Activated naive CD8-positive, alpha-beta T cell treated with anti-CD3 and anti-CD28 coated beads for 36 hours (primary cell): ENCODE results near the gene PRPF19. TPM values are rescaled to one million over a fixed set of nuclear protein-coding genes. Genes with fewer than 3 reads are reported as not detected.

Experiments used
- DNase-seq: peaks from one replicate; pipeline ENCODE4 v3.0.0; 2021
- H3K27ac Mint-ChIP-seq: one replicate; pipeline ENCODE4 v1.8.0; 2022; ENCODE audit warnings: mild to moderate bottlenecking, moderate library complexity, mixed read lengths
- H3K27me3 Mint-ChIP-seq: one replicate; pipeline ENCODE4 v1.8.0; 2022; ENCODE audit warnings: mild to moderate bottlenecking, mixed read lengths
- H3K36me3 Mint-ChIP-seq: one replicate; pipeline ENCODE4 v1.8.0; 2021; ENCODE audit warnings: mild to moderate bottlenecking, mixed read lengths
- H3K4me1 Mint-ChIP-seq: one replicate; pipeline ENCODE4 v1.8.0; 2021; ENCODE audit warnings: mixed read lengths
- H3K4me3 Mint-ChIP-seq: one replicate; pipeline ENCODE4 v1.8.0; 2022; ENCODE audit warnings: mild to moderate bottlenecking, moderate library complexity, mixed read lengths
- H3K9me3 Mint-ChIP-seq: one replicate; pipeline ENCODE4 v1.8.0; 2022; ENCODE audit warnings: mixed read lengths
- total RNA-seq, 2 experiments: library from RNA; stranded (reverse); gene quantifications; one replicate each; pipeline ENCODE4 v1.2.3, GENCODE V29; 2021

PRPF19 gene
- total RNA-seq, 2 experiments from 2014 or later = 209 to 213 TPM

DNA sequence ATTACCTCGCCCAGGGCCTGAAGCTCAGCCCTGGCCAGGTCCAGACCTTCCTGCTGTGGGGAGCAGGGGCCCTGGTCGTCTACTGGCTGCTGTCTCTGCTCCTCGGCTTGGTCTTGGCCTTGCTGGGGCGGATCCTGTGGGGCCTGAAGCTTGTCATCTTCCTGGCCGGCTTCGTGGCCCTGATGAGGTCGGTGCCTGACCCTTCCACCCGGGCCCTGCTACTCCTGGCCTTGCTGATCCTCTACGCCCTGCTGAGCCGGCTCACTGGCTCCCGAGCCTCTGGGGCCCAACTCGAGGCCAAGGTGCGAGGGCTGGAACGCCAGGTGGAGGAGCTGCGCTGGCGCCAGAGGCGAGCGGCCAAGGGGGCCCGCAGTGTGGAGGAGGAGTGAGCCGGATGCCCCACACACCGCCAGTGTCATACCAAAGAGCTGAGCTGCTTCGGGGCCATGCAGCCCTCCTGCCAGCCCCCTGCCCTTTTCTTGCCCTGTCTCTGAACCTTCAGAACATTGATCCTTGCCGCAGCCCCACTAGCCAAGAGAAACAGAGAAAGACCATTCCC lies 15.5 kb upstream of the PRPF19 start:
- Mint-ChIP-seq H3K9me3 (no peaks in the 10 kb centered on the region), H3K4me3 (no peak overlapping the region), H3K4me1 (peaks cover 33% of the 10 kb centered on the region), H3K36me3 (peaks cover 39% of the 10 kb centered on the region), H3K27me3 (peaks cover 18% of the 10 kb centered on the region), H3K27ac (no peak overlapping the region)
- no peak for DNase-seq

DNA sequence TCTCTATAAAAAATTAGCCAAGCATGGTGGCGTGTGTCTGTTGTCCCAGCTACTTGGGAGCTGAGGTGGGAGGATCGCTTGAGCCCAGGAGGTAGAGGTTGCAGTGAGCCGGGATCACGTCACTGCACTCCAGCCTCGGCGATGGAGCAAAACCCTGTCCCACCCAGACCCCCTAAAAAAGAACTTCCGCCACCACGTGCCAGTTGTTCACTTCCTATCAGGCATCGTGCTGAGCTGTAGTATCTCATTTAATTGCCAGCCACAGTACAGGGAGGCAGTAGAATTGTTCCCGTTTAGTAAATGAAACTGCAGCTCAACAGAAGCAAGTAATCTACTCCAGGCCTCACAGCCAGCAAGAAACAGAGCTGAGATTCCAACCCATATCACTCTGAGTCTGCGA lies 14.9 kb upstream of the PRPF19 start:
- Mint-ChIP-seq H3K9me3 (no peaks in the 10 kb centered on the region), H3K27me3 (peaks cover 18% of the 10 kb centered on the region), H3K27ac (no peak overlapping the region), H3K4me3 (no peak overlapping the region), H3K4me1 (peaks cover 37% of the 10 kb centered on the region), H3K36me3 (peaks cover 39% of the 10 kb centered on the region)
- no peak for DNase-seq

DNA sequence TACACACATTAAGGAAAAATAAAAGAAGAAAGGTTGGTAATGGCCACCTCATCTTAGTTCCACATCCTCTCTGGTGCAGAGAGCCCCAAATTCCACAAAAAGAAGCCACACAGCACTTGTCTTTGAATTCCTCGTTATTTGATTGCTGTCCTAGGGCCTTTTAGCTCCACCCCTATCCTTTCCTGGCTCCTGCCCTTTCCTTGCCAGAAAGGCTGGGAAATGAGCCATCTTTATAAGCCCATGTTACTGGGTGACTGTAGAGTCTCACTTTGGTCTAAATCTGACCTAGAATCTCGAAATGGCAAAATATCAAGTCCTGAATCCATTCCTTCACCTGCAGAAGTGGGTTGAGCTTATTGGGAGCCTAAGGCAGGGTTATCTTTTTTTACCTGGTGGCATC lies 13.6 kb upstream of the PRPF19 start:
- no peak for DNase-seq
- H3K27me3 Mint-ChIP-seq = peaks cover 6% of the 10 kb centered on the region
- H3K4me1 Mint-ChIP-seq = peaks cover 34% of the 10 kb centered on the region
- H3K27ac Mint-ChIP-seq = no peak overlapping the region
- no peaks in the 10 kb centered on the region for H3K9me3 Mint-ChIP-seq
- no peak overlapping the region for H3K4me3 Mint-ChIP-seq
- peaks cover 43% of the 10 kb centered on the region for H3K36me3 Mint-ChIP-seq

DNA sequence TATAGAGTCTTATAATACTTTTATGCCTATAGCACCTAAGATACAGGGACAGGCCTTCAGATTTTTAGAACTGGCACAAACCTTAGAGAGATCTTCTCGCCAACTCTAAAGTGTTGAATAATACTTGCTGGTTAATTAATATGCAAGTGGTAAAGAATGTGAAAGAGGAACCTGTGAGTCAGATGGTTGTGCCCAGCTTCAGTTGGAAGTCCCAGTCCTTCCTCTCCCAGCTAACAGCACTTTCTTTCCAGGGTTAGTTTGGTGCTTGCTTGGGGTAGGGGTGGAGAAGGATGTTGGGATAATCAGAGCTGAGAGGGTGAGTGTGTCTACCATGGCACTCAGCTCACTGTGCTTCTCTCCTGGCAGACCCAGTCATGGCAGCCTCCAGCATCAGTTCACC lies 12.9 kb upstream of the PRPF19 start:
- peak overlapping the region; percentile 52 for H3K27ac Mint-ChIP-seq
- no peak overlapping the region for H3K4me3 Mint-ChIP-seq
- no peak for DNase-seq

DNA sequence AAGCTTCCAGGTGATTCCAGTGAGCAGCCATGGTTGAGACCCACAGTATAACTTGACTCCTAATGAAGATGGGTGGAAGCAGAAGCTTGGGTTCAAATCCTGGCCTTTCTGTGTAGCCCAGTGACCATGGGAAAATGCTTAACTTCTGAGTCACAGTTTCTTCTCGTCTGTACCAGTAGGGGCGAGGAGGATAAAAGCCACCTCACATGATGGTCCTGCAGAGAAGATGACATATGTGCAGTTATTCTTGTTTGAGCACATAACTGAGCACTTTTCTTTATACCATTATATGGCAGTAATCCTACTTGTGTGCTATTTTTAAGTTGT lies 12.5 kb upstream of the PRPF19 start:
- H3K4me3 Mint-ChIP-seq = no peak overlapping the region
- H3K36me3 Mint-ChIP-seq = peaks cover 43% of the 10 kb centered on the region

More for the DNA sequence above, 12.9 kb upstream of the PRPF19 start:
- Mint-ChIP-seq H3K27me3 (peaks cover 3% of the 10 kb centered on the region), H3K9me3 (no peaks in the 10 kb centered on the region), H3K4me1 (peaks cover 34% of the 10 kb centered on the region), H3K36me3 (peaks cover 43% of the 10 kb centered on the region)

GRCh38 chr11:60918251-60918938 lies 12.0 kb upstream of the PRPF19 start:
- Mint-ChIP-seq H3K27ac (no peak overlapping the region), H3K9me3 (no peaks in the 10 kb centered on the region), H3K4me1 (peaks cover 33% of the 10 kb centered on the region), H3K27me3 (peaks cover 2% of the 10 kb centered on the region), H3K4me3 (no peak overlapping the region), H3K36me3 (peaks cover 42% of the 10 kb centered on the region)
- DNase-seq = no peak

More for the DNA sequence above, 12.5 kb upstream of the PRPF19 start:
- H3K4me1 Mint-ChIP-seq = peaks cover 31% of the 10 kb centered on the region
- H3K27me3 Mint-ChIP-seq = peaks cover 3% of the 10 kb centered on the region
- no peak overlapping the region for H3K27ac Mint-ChIP-seq
- no peaks in the 10 kb centered on the region for H3K9me3 Mint-ChIP-seq
- DNase-seq = no peak

DNA sequence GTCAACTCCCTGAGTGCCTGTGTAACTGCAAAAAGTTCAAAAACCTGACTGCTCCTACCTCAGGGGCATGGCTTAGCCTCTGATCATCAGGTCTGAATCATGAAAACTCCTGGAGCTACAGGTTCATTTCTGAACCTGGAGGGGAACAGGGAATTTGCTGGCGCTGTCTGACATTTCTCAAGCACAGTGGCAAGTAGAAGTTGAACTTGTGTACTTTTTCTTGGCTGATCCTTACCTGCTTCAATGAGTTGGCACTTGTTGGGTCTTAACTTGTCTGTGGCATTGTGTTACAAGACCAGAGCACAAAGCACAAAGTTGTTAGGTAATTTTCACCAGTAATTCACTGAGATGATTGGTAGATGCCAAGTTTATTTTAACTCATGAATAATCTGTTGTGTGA lies 10.9 kb upstream of the PRPF19 start:
- no peak overlapping the region for H3K4me3 Mint-ChIP-seq

GRCh38 chr11:60916669-60917206 lies 10.4 kb upstream of the PRPF19 start:
- Mint-ChIP-seq H3K27ac (no peak overlapping the region), H3K36me3 (peaks cover 34% of the 10 kb centered on the region), H3K4me3 (no peak overlapping the region), H3K4me1 (peaks cover 48% of the 10 kb centered on the region), H3K27me3 (no peaks in the 10 kb centered on the region), H3K9me3 (no peaks in the 10 kb centered on the region)
- DNase-seq = no peak

More for the DNA sequence above, 10.9 kb upstream of the PRPF19 start:
- no peaks in the 10 kb centered on the region for H3K27me3 Mint-ChIP-seq
- H3K27ac Mint-ChIP-seq = no peak overlapping the region
- H3K4me1 Mint-ChIP-seq = peaks cover 43% of the 10 kb centered on the region
- peaks cover 36% of the 10 kb centered on the region for H3K36me3 Mint-ChIP-seq
- no peaks in the 10 kb centered on the region for H3K9me3 Mint-ChIP-seq
- DNase-seq = no peak

DNA sequence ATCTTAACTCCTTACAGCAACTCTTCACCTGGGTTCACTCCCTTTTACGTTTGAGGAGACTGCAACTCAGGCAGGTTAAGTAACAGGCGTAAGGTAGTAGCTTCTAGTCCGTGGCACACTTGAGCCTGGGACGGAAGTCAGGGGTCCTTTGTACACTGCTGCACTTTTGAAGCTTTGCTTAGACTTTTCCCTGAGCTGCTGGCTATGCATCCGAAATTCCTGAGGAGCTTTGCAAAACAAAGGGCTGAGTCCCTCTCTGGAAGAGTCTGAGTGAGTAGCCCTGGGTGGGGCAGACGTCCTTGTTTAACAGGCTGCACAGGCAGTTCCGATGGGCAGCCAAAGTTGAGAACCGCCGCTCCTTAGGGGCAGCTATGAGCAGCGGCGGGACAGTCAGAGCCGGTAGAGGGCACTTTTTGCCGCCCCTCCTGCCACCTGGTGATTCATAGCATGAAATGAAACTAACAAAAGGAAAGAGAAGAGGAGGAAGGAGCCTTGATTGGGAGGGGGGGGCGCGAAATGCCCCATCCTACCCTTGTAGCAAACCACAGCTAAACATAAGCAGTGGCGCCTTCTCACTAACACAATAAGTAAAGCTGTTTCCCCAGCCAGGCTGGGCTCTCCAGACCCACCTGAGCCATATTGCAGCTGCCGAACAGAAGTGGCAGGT lies 9.0 kb upstream of the PRPF19 start:
- H3K9me3 Mint-ChIP-seq = no peaks in the 10 kb centered on the region
- H3K36me3 Mint-ChIP-seq = peaks cover 21% of the 10 kb centered on the region
- H3K4me1 Mint-ChIP-seq = peaks cover 61% of the 10 kb centered on the region
- peak; percentile 78 for DNase-seq
- no peaks in the 10 kb centered on the region for H3K27me3 Mint-ChIP-seq
- peak overlapping the region; percentile 91 for H3K4me3 Mint-ChIP-seq
- H3K27ac Mint-ChIP-seq = peak overlapping the region; percentile 93

DNA sequence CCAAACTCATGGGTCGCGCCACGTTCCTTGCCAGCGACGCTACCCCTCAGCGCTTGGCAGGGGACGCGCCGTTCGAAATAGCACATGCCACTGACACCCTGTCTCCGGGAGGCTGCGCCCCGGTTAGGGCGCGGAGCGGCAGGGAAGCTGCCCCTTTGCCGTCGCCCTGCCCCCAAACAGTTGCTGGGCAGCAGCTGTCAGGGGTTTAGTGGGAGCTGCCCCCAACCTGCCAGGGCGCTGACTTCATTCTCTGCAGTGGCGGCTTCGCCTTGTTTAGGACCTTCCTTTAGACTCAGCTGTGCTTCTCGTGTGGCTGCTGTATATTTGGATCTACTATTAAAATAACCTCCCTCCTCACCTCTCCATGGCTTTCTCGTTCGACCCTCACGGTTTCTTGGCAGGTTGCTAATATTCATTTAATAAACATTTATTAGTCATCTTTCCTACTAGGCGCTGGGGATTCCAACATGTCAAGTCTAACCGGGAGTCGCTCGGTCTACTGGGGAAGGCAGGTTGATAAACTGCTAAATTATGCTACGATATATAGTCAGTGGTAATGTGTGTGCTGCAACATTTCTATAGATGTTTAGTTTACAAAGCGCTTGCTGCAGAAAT lies 8.4 kb upstream of the PRPF19 start:
- Mint-ChIP-seq H3K27ac (peak overlapping the region; percentile 93), H3K9me3 (no peaks in the 10 kb centered on the region), H3K4me3 (peak overlapping the region; percentile 91), H3K4me1 (peaks cover 66% of the 10 kb centered on the region), H3K36me3 (peaks cover 14% of the 10 kb centered on the region), H3K27me3 (no peaks in the 10 kb centered on the region)
- DNase-seq = peak; percentile 62

DNA sequence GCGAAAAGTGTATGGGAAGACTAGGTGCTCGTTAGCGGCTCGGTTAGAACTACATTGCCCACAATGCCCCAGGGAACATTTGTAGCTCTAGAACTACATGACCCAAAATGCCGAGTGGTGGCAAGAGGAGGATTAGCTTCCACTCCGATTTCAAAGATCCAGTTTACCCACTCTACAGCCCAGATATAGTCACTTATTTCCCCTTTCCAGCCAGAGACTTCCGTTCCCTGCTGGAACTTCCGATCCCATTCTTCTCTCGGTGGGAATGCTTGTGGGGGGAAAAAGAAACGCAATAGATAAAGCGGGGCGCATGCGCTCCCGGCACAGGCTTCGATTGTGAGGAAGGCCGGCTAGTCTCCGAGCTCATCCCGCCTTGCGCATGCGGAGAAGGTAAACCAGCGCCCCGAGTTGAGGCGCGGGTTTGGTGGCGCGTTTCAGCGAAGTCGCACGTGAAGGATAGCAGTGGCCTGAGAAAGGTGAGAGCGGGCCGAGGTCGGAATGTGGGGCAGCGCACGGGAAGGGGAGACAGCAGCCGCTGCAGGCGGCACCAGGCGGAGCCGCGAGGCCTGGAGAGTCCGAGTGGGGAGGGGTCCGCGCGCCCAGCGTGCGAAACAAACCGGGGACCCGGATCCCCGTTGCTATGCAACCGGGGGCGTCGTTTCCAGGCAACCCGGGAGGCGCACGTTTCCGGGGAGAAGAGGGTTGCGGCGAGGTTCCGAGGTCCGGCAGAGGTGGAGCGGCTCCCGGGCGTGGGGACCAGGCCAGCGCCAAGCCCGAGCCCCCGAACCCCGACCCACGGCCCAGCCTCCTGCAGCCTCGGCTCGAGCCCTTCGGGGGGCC lies 7.6 kb upstream of the PRPF19 start, which contains the start of gene TMEM109:
TSS of gene TMEM109 (plus strand) at position 366 of the 840 bp plus-strand sequence. CDS start 5,536 bp downstream, outside the sequence.
- Mint-ChIP-seq H3K4me1 (peaks cover 59% of the 10 kb centered on the region), H3K27me3 (no peaks in the 10 kb centered on the region), H3K36me3 (peaks cover 10% of the 10 kb centered on the region), H3K9me3 (peaks cover 5% of the 10 kb centered on the region), H3K27ac (peak within 1 kb of the TSS; percentile 93), H3K4me3 (peak within 1 kb of the TSS; percentile 91)
- peak; percentile 89 for DNase-seq

DNA sequence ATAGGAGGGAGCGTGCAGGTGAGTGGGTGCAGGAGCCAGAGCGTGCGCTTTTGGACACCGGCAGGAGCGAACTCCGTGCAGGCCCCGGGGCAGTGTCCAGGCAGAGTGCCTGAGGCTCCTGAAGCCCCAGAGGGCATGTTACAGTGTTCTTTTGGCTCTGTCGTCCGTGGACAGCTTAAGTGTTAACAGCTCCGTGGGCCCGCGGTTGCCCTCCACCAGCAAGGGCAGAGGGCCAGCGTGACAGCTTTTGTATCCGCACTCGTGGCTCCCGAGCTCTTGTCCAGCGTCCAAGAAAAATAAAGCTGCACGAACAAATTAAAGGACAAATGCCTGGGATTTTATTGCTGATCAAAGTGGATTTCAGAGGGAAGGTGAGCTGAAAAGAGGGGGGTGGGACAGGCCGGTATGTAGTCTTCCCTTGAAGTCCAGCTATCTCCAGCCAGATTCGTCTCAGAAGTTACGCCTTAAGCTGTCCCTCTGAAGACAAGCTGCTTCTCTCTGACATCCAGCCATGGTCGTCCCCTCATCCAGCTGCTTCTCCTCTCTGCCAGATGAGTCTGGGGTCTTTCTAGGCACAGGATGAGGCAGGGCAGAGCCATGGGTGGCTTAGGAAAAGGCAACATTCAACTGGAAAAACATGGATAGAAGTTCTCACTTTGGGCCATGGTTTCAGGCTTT lies 6.6 kb upstream of the PRPF19 start:
- DNase-seq = no peak
- H3K27me3 Mint-ChIP-seq = no peaks in the 10 kb centered on the region
- H3K9me3 Mint-ChIP-seq = peaks cover 5% of the 10 kb centered on the region
- peaks cover 10% of the 10 kb centered on the region for H3K36me3 Mint-ChIP-seq
- H3K4me1 Mint-ChIP-seq = peaks cover 50% of the 10 kb centered on the region
- H3K27ac Mint-ChIP-seq = peak overlapping the region; percentile 93
- H3K4me3 Mint-ChIP-seq = peak overlapping the region; percentile 91

GRCh38 chr11:60912223-60912850 lies 6.0 kb upstream of the PRPF19 start:
- DNase-seq = no peak
- Mint-ChIP-seq H3K4me1 (peaks cover 50% of the 10 kb centered on the region), H3K36me3 (peaks cover 7% of the 10 kb centered on the region), H3K9me3 (peaks cover 5% of the 10 kb centered on the region), H3K27ac (peak overlapping the region; percentile 93), H3K4me3 (peak overlapping the region; percentile 15), H3K27me3 (no peaks in the 10 kb centered on the region)
